ENCODE data around the gene PACSIN1.

Gene PACSIN1

DNA sequence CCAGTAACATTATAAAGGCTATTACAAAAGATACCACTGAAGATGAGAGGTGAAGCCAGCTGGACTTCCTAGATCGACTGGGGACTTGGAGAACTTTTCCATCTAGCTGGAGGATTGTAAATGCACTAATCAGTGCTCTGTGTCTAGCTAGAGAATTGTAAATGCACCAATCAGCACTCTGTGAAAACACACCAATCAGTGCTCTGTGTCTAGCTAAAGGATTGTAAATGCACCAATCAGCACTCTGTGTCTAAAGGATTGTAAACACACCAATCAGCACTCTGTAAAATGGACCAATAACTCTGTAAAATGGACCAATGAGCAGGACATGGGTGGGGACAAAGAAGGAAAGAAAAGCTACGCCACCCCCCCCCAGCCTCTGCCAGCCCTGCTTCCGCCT lies 26.4 kb upstream of the PACSIN1 start:
- no peak overlapping the region for H3K27ac ChIP-seq
- no peak for DNase-seq (ENCODE audit: low spot score)
- TF ChIP-seq, protein P1, sequence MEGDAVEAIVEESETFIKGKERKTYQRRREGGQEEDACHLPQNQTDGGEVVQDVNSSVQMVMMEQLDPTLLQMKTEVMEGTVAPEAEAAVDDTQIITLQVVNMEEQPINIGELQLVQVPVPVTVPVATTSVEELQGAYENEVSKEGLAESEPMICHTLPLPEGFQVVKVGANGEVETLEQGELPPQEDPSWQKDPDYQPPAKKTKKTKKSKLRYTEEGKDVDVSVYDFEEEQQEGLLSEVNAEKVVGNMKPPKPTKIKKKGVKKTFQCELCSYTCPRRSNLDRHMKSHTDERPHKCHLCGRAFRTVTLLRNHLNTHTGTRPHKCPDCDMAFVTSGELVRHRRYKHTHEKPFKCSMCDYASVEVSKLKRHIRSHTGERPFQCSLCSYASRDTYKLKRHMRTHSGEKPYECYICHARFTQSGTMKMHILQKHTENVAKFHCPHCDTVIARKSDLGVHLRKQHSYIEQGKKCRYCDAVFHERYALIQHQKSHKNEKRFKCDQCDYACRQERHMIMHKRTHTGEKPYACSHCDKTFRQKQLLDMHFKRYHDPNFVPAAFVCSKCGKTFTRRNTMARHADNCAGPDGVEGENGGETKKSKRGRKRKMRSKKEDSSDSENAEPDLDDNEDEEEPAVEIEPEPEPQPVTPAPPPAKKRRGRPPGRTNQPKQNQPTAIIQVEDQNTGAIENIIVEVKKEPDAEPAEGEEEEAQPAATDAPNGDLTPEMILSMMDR (conservative IDR thresholded peaks at IDR 0.05; ENCODE audit: low read depth) = no peak
- ChIA-PET POLR2A (ENCODE audit: low non-redundant PET) (interaction anchor here (0.6 kb wide), 2 partner anchors 20 to 411 kb away, joined by 3 to 4 read pairs; no protein-coding TSS in a partner anchor), CTCF (interaction anchor here (0.6 to 0.7 kb wide), 2 partner anchors 15 to 21 kb away, joined by 3 read pairs; no protein-coding TSS in a partner anchor)

GRCh38 chr6:34441526-34441925 lies 24.4 kb upstream of the PACSIN1 start:
- ChIA-PET CTCF (interaction anchor here (0.7 kb wide), 1 partner anchor 16 kb away, joined by 7 read pairs; no protein-coding TSS in a partner anchor), POLR2A (ENCODE audit: low non-redundant PET) (no interaction called here)
- DNase-seq (ENCODE audit: low spot score) = no peak
- H3K27ac ChIP-seq = no peak overlapping the region
- TF ChIP-seq, protein P1 (conservative IDR thresholded peaks at IDR 0.05; ENCODE audit: low read depth) = no peak

DNA sequence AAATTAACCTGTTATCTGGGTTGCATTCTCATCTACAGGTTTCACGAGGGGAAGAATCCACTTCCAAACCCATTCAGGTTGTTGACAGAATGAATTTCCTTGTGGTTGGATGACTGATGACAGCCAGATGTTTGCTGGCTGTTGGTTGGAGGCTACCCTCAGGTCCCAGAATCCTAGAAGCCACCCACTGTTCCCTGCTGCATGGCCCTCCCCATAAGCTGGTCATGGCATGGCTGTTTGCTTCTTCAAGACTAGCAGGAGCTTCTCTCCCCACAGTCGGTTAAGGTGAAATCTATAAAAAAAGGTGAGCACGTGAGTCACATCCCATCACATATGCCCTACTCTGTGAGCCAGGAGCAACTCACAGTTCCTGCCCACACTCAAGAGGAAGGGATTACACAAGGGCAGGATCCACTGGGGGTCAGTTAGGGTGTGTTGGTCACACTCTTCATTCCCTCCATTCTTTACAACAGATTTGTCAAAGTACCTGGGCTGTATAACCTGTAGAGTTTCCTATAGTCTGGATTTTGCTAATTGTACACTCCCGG lies 20.5 kb upstream of the PACSIN1 start:
- CTCF ChIA-PET = interaction anchor here (0.6 kb wide), 1 partner anchor 12 kb away, joined by 3 read pairs; no protein-coding TSS in a partner anchor
- no peak overlapping the region for H3K27ac ChIP-seq
- TF ChIP-seq, protein P1 (conservative IDR thresholded peaks at IDR 0.05; ENCODE audit: low read depth) = no peak
- no peak for DNase-seq (ENCODE audit: low spot score)
- POLR2A ChIA-PET (ENCODE audit: low non-redundant PET) = no interaction called here

GRCh38 chr6:34447386-34447785 lies 18.5 kb upstream of the PACSIN1 start:
- ChIA-PET CTCF (interaction anchor here (0.7 kb wide), 2 partner anchors 13 to 298 kb away, joined by 3 read pairs; no protein-coding TSS in a partner anchor), POLR2A (ENCODE audit: low non-redundant PET) (interaction anchor here (0.5 kb wide), 1 partner anchor 52 kb away, joined by 3 read pairs; no protein-coding TSS in a partner anchor)
- DNase-seq (ENCODE audit: low spot score) = no peak
- no peak overlapping the region for H3K27ac ChIP-seq
- TF ChIP-seq, protein P1 (conservative IDR thresholded peaks at IDR 0.05; ENCODE audit: low read depth) = no peak

- POLR2A ChIA-PET (ENCODE audit: low non-redundant PET) = interaction anchor here (0.5 kb wide), 1 partner anchor 52 kb away, joined by 3 read pairs; no protein-coding TSS in a partner anchor
- CTCF ChIA-PET = interaction anchor here (0.6 to 0.7 kb wide), 3 partner anchors 12 to 628 kb away, joined by 3 to 8 read pairs (median 3); no protein-coding TSS in a partner anchor
- TF ChIP-seq, protein P1 (conservative IDR thresholded peaks at IDR 0.05; ENCODE audit: low read depth) = no peak
- DNase-seq (ENCODE audit: low spot score) = no peak
- no peak overlapping the region for H3K27ac ChIP-seq
Observed at GRCh38 chr6:34447910-34448309, 18.0 kb upstream of the PACSIN1 start.

- H3K27ac ChIP-seq = no peak overlapping the region
- POLR2A ChIA-PET (ENCODE audit: low non-redundant PET) = no interaction called here
- TF ChIP-seq, protein P1 (conservative IDR thresholded peaks at IDR 0.05; ENCODE audit: low read depth) = no peak
- CTCF ChIA-PET = interaction anchor here (0.7 kb wide), 1 partner anchor 158 kb away, joined by 3 read pairs; no protein-coding TSS in a partner anchor
- DNase-seq (ENCODE audit: low spot score) = no peak
Observed at GRCh38 chr6:34451192-34451591, 14.7 kb upstream of the PACSIN1 start.
